Caco-2 (cell line): Measurements from ENCODE around the gene PTGIS. TPM values are rescaled to one million over a fixed set of nuclear protein-coding genes. Genes with fewer than 3 reads are reported as not detected.

ENCODE experiments used
- BruUV-seq: library from RNA; stranded (reverse); fragments of 400-500 nt; replicated peaks from 2 replicates; lab custom pipeline; 2021; lab: Mats Ljungman, UMichigan
- CTCF ChIA-PET: fragments of 300-600 bp; sonication (Branson Sonifier 250); formaldehyde crosslinking; loops from one replicate; lab custom pipeline; 2022; ENCODE audit warnings: antibody characterized with exemption; lab: Charles Lee
- POLR2A ChIA-PET: fragments of 300-600 bp; sonication (Branson Sonifier 250); formaldehyde crosslinking; loops from one replicate; lab custom pipeline; 2022; ENCODE audit warnings: antibody characterized with exemption; lab: Charles Lee
- DNase-seq, 2 experiments: peaks; one replicate each; pipeline versions ENCODE4 v3.0.0 to v3.0.0-alpha.2; 2020 to 2022
- H3K27me3 ChIP-seq: replicated peaks from 2 replicates; pipeline ENCODE4 v1.6.0; 2011; ENCODE audit warnings: low read length; ENCODE audit not compliant: control insufficient read depth, insufficient read depth
- H3K36me3 ChIP-seq: 2 replicates; pipeline ENCODE4 v1.5.1; 2011; ENCODE audit warnings: low read length; ENCODE audit not compliant: control insufficient read depth, insufficient read depth
- H3K4me1 ChIP-seq: fragments of 250-450 bp; sonication (Bioruptor Pico); 2 replicates; pipeline ENCODE4 v1.5.1; 2020; ENCODE audit warnings: mild to moderate bottlenecking
- H3K4me3 ChIP-seq: 2 replicates; pipeline ENCODE4 v1.5.1; 2011; ENCODE audit warnings: low read depth, mild to moderate bottlenecking, control low read depth, low read length
- H3K9me3 ChIP-seq: fragments of 250-450 bp; sonication (Bioruptor Pico); 2 replicates; pipeline ENCODE4 v1.5.1; 2020; ENCODE audit warnings: mild to moderate bottlenecking, moderate library complexity
- H3K27ac Mint-ChIP-seq: one replicate; pipeline ENCODE4 v1.8.0; 2022; ENCODE audit warnings: mixed read lengths; ENCODE audit not compliant: unreplicated experiment
- H3K27me3 Mint-ChIP-seq: one replicate; pipeline ENCODE4 v1.8.0; 2022; ENCODE audit warnings: mixed read lengths; ENCODE audit not compliant: insufficient read depth, unreplicated experiment
- H3K36me3 Mint-ChIP-seq: one replicate; pipeline ENCODE4 v1.8.0; 2022; ENCODE audit warnings: mild to moderate bottlenecking, mixed read lengths; ENCODE audit not compliant: insufficient read depth, unreplicated experiment
- H3K4me1 Mint-ChIP-seq: one replicate; pipeline ENCODE4 v1.8.0; 2022; ENCODE audit warnings: low read depth, mixed read lengths; ENCODE audit not compliant: unreplicated experiment
- H3K4me3 Mint-ChIP-seq: one replicate; pipeline ENCODE4 v1.8.0; 2022; ENCODE audit warnings: mild to moderate bottlenecking, moderate library complexity, mixed read lengths; ENCODE audit not compliant: unreplicated experiment
- H3K9me3 Mint-ChIP-seq: one replicate; pipeline ENCODE4 v1.8.0; 2022; ENCODE audit warnings: mixed read lengths; ENCODE audit not compliant: unreplicated experiment
- intact Hi-C: fragments of 100-400 bp; cut with micrococcal nuclease; formaldehyde crosslinking; loops from one replicate; pipeline ENCODE4 v1.10.0; 2022; ENCODE audit not compliant: unreplicated experiment
- total RNA-seq: library from RNA; stranded (reverse); gene quantifications from 2 replicates; pipeline ENCODE4 v1.2.3, GENCODE V29; 2022
- TF ChIP-seq, protein P1 (sequence below), 2 experiments: fragments of 200-600 bp in 1 of 2; IDR thresholded peaks; 1 replicate in 1 of 2; 2 replicates in 1 of 2; pipeline versions ENCODE4 v1.5.1 to v1.8.0; 2011 to 2022; ENCODE audit warnings: antibody characterized with exemption in 1 of 2, control low read depth in 1 of 2, inconsistent platforms in 1 of 2, low read depth in 1 of 2, low read length in 1 of 2, mild to moderate bottlenecking in 1 of 2, moderate library complexity in 1 of 2; ENCODE audit not compliant: insufficient read depth in 1 of 2, severe bottlenecking in 1 of 2, unreplicated experiment in 1 of 2

Gene PTGIS
- total RNA-seq, 1 experiment from 2014 or later, result 2.7 TPM

DNA sequence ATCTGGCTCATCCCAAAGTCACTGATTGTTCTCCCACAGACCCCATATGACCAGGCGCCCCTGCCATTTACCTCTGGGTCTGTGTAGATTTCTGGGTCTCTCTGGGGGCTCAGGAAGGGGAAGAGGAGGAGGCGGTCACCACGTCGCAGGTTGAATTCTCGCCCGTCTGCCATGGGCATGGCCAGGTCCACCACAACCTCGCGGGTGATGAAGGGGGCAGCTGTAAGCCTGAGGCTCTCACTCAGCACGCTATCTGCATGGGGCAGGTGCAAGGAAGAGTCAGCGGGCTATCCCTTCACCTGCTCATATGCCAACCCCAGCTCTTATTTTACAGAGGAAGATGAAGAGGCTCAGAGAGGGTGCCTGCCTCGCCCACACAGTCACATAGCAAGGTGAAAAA, 54.9 kb downstream of the PTGIS start:
- no peak overlapping the region for H3K4me3 Mint-ChIP-seq

DNA sequence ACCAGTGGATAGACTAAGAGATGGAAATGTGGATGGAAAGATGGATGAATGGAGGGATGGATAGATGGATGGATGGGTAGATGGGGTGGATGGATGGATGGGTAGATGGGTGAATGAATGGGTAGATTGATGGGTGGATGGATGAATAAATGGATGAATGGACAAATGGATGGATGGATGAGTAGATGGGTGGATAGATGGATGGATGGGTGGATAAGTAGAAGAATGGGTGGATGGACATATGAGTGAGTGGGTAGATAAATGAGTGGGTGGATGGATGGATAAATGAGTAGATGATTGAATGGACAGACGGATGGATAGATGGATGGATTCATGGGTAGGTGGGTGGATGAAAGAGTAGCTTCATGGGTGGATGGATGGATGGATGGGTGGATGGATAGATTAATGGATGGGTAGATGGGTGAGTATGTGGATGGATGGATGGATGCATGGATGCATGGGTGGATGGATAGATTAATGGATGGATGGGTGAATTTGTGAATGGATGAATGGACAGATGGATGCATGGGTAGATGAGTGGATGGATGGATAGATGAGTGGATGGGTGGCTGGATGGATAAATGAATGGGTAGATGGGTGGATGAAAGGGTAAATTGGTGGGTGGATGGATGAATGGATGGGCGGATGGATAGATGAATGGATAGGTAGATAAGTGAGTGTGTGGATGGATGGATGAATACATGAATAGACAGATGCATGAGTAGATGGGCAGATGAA, 56.0 kb downstream of the PTGIS start:
- ChIA-PET POLR2A (no interaction called here), CTCF (no interaction called here)

More for the DNA sequence above, 54.9 kb downstream of the PTGIS start:
- CTCF ChIA-PET, result interaction anchor here (0.5 to 1.5 kb wide), 3 partner anchors 29 to 1025 kb away, joined by 3 to 4 read pairs (median 4); no protein-coding TSS in a partner anchor
- Mint-ChIP-seq H3K27me3 (peaks cover 13% of the 10 kb centered on the region), H3K27ac (no peak overlapping the region), H3K36me3 (no peaks in the 10 kb centered on the region), H3K4me1 (no peaks in the 10 kb centered on the region), H3K9me3 (no peaks in the 10 kb centered on the region)
- H3K9me3 ChIP-seq, result 0 out of 2 replicates have a peak, but pooled peaks cover 2% of the 10 kb centered on the region
- no peak for DNase-seq
- intact Hi-C loops, result no loop called here
- BruUV-seq, result no TSS peak
- H3K27me3 ChIP-seq, result no peaks in the 10 kb centered on the region; the same call in none of the 2 replicates
- TF ChIP-seq, protein P1, sequence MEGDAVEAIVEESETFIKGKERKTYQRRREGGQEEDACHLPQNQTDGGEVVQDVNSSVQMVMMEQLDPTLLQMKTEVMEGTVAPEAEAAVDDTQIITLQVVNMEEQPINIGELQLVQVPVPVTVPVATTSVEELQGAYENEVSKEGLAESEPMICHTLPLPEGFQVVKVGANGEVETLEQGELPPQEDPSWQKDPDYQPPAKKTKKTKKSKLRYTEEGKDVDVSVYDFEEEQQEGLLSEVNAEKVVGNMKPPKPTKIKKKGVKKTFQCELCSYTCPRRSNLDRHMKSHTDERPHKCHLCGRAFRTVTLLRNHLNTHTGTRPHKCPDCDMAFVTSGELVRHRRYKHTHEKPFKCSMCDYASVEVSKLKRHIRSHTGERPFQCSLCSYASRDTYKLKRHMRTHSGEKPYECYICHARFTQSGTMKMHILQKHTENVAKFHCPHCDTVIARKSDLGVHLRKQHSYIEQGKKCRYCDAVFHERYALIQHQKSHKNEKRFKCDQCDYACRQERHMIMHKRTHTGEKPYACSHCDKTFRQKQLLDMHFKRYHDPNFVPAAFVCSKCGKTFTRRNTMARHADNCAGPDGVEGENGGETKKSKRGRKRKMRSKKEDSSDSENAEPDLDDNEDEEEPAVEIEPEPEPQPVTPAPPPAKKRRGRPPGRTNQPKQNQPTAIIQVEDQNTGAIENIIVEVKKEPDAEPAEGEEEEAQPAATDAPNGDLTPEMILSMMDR (IDR thresholded peaks at IDR 0.05; ENCODE audit: insufficient read depth in 1 of 2, low read depth in 1 of 2, low read length in 1 of 2, severe bottlenecking in 1 of 2, unreplicated experiment in 1 of 2), result no peak
- peaks cover 8% of the 10 kb centered on the region for H3K4me1 ChIP-seq
- H3K4me3 ChIP-seq, result no peak overlapping the region
- H3K36me3 ChIP-seq, result no peaks in the 10 kb centered on the region
- POLR2A ChIA-PET, result no interaction called here

DNA sequence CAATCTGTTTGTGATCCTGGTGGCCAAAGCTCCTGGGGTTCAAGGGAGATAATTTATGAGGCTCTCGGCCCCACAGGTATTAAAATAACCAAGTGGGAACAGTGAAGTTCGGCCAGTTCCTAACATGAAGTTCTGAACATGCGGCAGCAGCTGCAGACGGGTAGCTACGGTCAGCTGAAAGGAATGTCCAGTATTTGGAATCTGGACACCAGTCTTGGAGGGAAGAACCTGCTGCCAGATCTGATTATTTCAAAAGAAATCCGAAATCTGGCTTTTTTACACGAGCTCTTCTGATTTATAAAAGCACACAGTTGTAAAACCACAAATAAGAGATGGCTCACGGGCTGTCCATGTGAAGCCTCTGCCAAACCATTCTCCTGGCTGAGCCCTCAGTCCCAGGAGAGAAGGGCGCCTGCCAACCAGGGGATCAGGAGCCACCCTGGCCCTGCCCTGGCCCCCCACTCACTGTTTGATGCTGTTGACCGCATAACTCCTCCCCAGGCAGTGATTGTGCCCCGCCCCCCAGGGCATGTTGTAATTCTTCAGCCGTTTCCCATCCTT, 57.3 kb downstream of the PTGIS start:
- 0 out of 2 replicates have a peak, but pooled peaks cover 2% of the 10 kb centered on the region for H3K9me3 ChIP-seq
- Mint-ChIP-seq H3K4me3 (no peak overlapping the region), H3K27ac (no peak overlapping the region), H3K36me3 (no peaks in the 10 kb centered on the region), H3K4me1 (no peaks in the 10 kb centered on the region), H3K9me3 (no peaks in the 10 kb centered on the region), H3K27me3 (peaks cover 7% of the 10 kb centered on the region)
- BruUV-seq, result no TSS peak
- intact Hi-C loops, result no loop called here
- TF ChIP-seq, protein P1 (IDR thresholded peaks at IDR 0.05; ENCODE audit: insufficient read depth in 1 of 2, low read depth in 1 of 2, low read length in 1 of 2, severe bottlenecking in 1 of 2, unreplicated experiment in 1 of 2), result no peak
- H3K36me3 ChIP-seq, result no peaks in the 10 kb centered on the region
- POLR2A ChIA-PET, result no interaction called here
- CTCF ChIA-PET, result interaction anchor here (0.8 to 1.1 kb wide), 6 partner anchors 24 to 177 kb away, joined by 3 to 4 read pairs (median 3); no protein-coding TSS in a partner anchor
- H3K4me3 ChIP-seq, result no peak overlapping the region
- peaks cover 8% of the 10 kb centered on the region for H3K4me1 ChIP-seq
- peak in 1 of 2 experiments; percentile 42 for DNase-seq
- H3K27me3 ChIP-seq, result no peaks in the 10 kb centered on the region; the same call in none of the 2 replicates

More for the DNA sequence above, 56.0 kb downstream of the PTGIS start:
- intact Hi-C loops, result no loop called here
- H3K27me3 ChIP-seq, result no peaks in the 10 kb centered on the region; the same call in none of the 2 replicates
- Mint-ChIP-seq H3K9me3 (no peaks in the 10 kb centered on the region), H3K36me3 (no peaks in the 10 kb centered on the region), H3K27ac (no peak overlapping the region), H3K4me3 (no peak overlapping the region), H3K4me1 (no peaks in the 10 kb centered on the region), H3K27me3 (peaks cover 7% of the 10 kb centered on the region)
- no peak overlapping the region for H3K4me3 ChIP-seq
- H3K9me3 ChIP-seq, result 0 out of 2 replicates have a peak, but pooled peaks cover 2% of the 10 kb centered on the region
- H3K36me3 ChIP-seq, result no peaks in the 10 kb centered on the region
- no peak for DNase-seq
- BruUV-seq, result no TSS peak
- TF ChIP-seq, protein P1 (IDR thresholded peaks at IDR 0.05; ENCODE audit: insufficient read depth in 1 of 2, low read depth in 1 of 2, low read length in 1 of 2, severe bottlenecking in 1 of 2, unreplicated experiment in 1 of 2), result no peak
- peaks cover 8% of the 10 kb centered on the region for H3K4me1 ChIP-seq
